NCI-H187 treated with DMSO at 0.1 percent for 48 hours (cell line): ENCODE measurements around the gene IFT88.

Experiments
- DNase-seq: peaks from one replicate; lab custom pipeline; 2025; lab: John Stamatoyannopoulos, UW

IFT88 gene

GRCh38 chr13:20566898-20567874 is at the start of gene IFT88:
Gene IFT88, plus strand, starts transcription at chr13:20567157. Its CDS starts 7,229 bp downstream, at chr13:20574386.
- DNase-seq = peak; percentile 16

DNA sequence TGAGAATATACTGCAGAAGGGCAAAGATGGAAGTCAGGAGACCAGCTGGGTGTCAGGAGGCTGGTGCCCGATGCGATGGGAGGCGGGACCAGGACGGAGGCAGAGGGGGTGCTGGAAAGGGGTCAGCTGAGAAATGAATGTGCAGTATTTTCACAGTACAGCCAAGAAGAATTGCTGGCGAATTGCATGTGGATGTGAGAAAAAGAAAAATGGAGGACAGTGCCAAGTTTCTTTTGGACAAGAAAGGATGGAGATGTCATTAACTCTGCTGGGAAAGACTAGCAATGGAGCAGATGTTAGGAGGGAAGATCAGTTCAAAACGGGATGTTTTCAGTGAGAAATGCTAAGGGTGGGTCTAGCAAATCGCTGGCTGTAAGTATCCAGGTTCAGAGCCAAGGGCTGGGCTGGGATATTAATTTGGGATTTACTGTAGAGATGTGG is 48.3 kb upstream of the IFT88 start:
- no peak for DNase-seq

DNA sequence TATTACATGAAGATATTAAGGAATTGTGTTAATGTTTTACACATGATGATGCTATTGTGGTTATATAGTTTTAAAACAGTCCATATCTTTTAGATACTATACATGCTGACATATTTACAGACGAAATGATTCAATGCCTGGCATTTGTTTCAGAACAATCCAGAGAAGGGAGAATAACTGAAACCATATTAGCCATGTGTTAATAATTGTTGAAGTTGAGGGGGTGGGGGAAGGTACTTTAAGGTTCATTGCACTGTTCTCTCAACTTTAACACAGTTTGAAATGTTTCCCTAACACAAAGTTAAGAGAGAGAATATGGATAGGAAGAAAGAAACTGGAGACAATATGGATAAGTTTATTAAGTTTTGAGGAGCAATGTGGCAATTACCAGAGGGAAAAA is 47.1 kb upstream of the IFT88 start:
- no peak for DNase-seq

- no peak for DNase-seq
Measured at GRCh38 chr13:20521364-20522115, 45.4 kb upstream of the IFT88 start.

DNA sequence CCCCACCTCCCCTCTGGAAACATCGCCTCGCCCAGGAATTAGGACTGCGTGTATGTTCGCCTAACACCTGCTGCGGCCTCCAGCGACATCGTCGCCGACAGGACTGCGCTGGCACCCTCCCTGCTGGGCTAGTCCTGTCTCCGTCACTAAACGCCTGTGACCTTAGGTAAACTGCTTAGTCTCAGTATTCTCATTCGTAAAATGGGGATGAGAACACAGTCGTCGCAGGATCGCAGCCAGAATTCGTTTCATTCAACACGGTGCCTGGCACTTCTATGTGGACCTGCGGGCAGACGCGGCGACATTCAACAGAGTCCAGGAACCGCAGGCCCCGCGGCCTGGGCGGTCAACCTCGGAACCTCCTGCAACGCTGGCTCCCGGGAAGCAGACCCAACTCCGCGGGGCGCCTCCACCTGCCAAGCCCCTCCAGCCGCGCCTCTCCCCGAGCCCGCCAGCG is 41.8 kb upstream of the IFT88 start:
- DNase-seq = no peak

DNA sequence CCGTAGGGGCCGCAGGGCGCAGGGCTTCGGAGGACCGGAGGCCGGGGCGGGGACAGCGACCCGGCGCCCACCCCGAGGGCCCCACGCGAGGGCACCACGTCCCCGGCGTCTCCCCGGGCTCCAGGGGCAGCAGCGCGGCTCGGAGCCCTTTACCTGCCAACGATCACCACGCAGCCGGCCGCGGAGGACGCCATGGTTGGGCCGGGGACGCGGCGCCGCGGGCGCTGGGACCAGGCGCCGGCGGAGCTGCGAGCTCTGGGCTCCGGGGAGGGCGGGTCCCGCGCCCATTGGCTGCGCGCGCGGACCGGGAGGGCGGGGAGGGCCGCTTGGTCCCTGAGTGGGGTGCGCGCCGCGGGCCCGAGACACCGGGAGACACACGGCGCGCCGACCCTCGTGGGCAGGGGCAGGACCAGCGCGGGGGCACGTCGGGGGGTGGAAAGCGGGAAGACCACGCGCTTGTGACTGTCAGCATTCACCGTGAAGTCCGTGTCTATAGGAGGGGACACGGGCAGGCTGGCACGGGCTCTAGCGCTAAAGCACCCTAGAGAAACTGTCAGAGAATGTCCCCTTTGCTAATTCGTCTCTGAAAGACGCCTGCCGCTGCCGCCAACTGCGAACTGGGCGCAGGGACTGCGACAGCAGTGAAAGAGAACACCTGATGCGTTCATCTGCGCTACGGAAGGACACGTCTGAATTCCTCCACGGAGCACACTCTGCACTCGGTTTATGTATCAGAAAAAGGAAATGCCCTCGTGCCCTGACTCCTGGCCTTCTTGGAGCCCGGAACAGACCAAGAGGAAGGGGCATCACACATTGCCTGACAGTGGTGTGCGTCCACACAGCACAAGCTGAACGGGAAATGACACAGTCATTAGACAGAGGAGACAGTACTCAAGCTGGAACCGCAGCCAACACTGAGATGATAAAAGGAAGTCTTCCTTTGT is 41.1 kb upstream of the IFT88 start, which contains the start of gene CRYL1:
TSS of gene CRYL1 (minus strand) at position 257 of the 944 bp plus-strand sequence. CDS start at position 194, 63 bp downstream.
- DNase-seq = no peak

- DNase-seq = no peak
Measured at GRCh38 chr13:20526664-20527063, 40.3 kb upstream of the IFT88 start.

DNA sequence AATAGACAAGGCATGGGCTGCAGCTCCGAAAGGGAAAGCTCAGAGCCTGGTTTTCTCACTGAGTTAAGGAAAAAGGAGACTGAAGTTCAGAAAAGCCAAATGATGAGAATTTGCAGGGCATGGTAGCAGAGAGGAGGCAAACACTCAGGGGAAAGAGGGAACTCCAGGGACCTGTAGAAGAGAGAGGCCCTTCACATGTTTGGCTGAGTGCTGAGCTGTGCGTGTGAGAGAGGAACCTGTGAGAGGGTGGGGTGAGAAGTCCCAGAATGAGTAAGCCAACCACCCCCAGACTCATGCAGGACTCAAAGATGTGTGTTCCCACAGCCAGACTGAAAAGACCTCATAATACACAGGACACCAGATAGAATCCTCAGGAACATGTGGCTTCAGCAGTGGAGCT is 38.5 kb upstream of the IFT88 start:
- no peak for DNase-seq

DNA sequence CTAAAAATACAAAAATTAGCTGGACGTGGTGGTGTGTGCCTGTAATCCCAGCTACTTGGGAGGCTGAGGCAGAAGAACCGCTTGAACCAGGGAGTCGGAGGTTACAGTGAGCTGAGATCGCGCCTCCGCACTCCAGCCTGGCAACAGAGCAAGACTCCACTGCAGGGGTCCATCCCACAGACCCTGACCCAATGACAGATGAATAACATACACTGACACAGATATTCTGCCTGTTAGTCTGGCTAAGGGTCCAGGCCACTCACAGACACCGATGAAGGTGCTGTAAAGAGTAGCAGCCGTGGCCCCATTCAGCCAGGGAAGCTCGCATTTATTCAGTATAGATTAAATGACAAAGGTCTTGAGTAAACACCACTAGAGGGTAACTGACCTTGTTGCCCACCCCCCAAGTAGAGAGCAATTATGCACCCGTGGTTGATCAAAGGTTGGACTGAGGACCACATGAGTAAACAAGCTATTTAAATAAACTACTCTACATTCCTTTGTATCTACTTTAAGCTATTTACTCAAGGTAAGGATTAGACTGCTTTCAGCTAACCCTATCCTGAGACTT is 32.8 kb upstream of the IFT88 start:
- DNase-seq = no peak

- DNase-seq = no peak
Measured at GRCh38 chr13:20536992-20537391, 30.0 kb upstream of the IFT88 start.

- no peak for DNase-seq
Measured at GRCh38 chr13:20544201-20544923, 22.6 kb upstream of the IFT88 start.

GRCh38 chr13:20546556-20546955 is 20.4 kb upstream of the IFT88 start:
- no peak for DNase-seq

GRCh38 chr13:20547479-20547908 is 19.5 kb upstream of the IFT88 start:
- no peak for DNase-seq

DNA sequence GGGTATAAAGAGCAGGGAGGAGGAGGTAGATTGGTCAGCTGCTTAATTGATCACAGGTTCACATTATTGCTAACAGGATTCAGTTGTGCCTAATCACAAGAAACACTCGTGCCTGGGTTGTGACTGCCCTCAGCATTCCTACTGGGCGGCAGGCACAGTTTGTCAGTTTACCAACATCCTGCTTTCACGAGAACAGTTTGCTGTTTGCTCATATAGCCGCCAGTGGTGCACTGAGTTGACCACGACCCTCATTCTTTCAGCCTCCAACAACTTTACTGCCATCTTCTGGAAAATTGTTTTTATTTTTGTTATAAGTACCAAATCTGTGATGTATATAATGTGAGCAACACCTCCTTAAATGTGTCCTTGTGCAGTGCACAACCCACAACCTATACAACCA is 16.2 kb upstream of the IFT88 start:
- no peak for DNase-seq

GRCh38 chr13:20553311-20553710 is 13.6 kb upstream of the IFT88 start:
- no peak for DNase-seq

DNA sequence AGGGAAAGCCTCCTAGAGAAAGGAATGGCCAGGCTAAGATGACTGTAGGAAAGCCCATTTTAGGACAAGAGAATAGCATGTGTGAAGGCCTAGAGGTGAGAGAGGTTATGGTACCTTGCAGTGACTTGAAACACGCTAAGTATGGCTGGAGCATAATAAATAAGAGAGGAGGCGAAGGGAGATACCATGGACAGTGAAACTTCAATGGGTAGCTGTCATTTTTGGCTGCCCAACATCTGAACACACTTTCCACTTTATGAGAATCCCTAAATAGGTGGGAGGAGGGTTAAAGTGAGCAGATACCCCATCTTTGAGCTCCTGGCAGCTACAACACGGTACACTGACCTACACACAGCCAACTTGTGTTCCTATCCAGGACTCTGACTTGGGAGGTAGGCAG is 8.0 kb upstream of the IFT88 start:
- no peak for DNase-seq

DNA sequence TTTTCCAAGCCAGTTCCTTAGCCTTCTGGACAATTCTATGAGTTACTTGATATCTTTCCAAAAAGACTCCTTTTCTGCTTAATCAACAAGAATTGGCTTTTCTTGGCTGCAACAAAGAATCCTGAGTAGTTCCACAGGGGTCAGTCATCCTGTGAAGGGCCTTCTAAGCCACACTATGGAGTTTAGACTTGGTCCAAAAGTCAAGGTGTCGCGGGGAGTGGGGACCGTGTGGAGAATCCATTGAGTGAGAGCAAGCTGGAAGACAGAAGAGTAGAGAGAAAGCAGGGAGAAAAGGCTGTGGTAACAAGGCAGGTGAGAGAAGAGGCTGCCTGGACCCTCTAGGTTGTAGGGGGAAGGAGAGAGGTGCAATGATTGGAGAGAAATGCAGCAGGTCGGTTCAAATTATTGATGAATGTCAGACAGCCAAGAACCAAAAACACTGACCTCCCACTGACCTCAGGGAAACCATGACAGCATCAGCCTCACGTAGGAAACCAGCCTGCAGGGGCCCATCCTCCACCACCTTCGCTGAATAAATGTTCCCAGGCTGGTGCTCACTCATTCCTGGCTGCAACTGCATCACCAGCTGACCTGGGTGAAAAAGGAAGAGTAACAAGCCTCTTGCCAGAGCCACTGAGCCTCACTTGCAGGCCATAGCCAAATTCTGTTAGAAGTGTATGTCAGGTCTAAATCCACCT is 7.1 kb upstream of the IFT88 start:
- DNase-seq = no peak

DNA sequence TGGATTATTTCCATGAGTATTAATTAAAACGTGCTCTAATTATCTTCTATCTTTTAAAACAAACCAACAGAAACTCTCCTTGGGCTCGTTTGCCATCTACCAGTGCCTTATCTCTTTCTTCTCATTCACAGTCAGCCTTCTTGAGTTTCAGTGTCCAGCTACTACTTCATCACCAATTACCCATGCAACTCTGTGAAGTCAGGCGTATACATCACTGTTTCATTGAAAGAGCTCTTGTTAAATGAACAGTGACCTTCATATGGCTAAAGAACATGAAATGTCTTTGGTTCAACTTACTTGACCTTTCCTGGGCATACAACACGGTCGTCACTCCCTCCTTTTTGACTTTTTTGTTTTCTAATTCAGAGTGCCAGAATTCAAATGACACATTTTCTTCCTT is 5.2 kb upstream of the IFT88 start:
- no peak for DNase-seq

GRCh38 chr13:20565115-20565736 is 1.7 kb upstream of the IFT88 start:
- no peak for DNase-seq
